Lower leg skin (tissue), 4 donors: ENCODE measurements around the gene ZNF578. TPM values are rescaled to one million over a fixed set of nuclear protein-coding genes. Genes with fewer than 3 reads are reported as not detected.
"Not testable (repeated sequence)": the region's sequence is repeated elsewhere in the genome, so short reads cannot be mapped to it uniquely, and the experiment has no call there.

Experiments used
- DNase-seq, 2 donors: peaks; one replicate each; pipeline ENCODE4 v3.0.0-alpha.2; 2019; ENCODE audit warnings: low spot score in 2 of 2
- H3K4me3 ChIP-seq: fragments of 200-600 bp; sonication (generic); 2 replicates; pipeline ENCODE4 v1.5.1; 2017; ENCODE audit warnings: mild to moderate bottlenecking, low read depth; ENCODE audit not compliant: poor library complexity, severe bottlenecking
- CTCF ChIP-seq, 3 donors: fragments of 450-650 bp; IDR thresholded peaks; one replicate each; pipeline ENCODE4 v1.5.1; 2016; ENCODE audit warnings: antibody characterized with exemption in 3 of 3, mild to moderate bottlenecking in 3 of 3, moderate library complexity in 2 of 3
- POLR2A ChIP-seq, 2 donors: fragments of 450-650 bp; IDR thresholded peaks; one replicate each; pipeline ENCODE4 v1.6.1; 2016 to 2017; ENCODE audit warnings: antibody characterized with exemption in 2 of 2, mild to moderate bottlenecking in 1 of 2, moderate library complexity in 1 of 2
- WGBS, 2 donors: methylation state at CpG; one replicate each; pipeline ENCODE4 v1.1.5; 2018; 5-methylcytosine and 5-hydroxymethylcytosine counted together
- intact Hi-C: fragments of 100-400 bp; cut with DNase I; formaldehyde crosslinking; loops from one replicate; pipeline ENCODE4 v1.15.0; 2023; ENCODE audit warnings: low total_unique reads
- total RNA-seq, 4 donors: library from RNA; depleted of rRNA; stranded (reverse); fragments of >200 nt; gene quantifications; one replicate each; pipeline ENCODE4 v1.1.0, GENCODE V29; 2016

ZNF578 gene
- total RNA-seq, 4 donors from 2014 or later = 0.56 to 1.1 TPM; not detected in 2

GRCh38 chr19:52524086-52524485, 70.7 kb downstream of the ZNF578 start:
- intact Hi-C loops = no loop called here
- 87 to 88% methylated on average over 20 of the region's 20 CpGs for WGBS, 2 donors

GRCh38 chr19:52527134-52527955, 74.0 kb downstream of the ZNF578 start, which contains the start of gene ZNF808:
Gene ZNF808, plus strand, starts transcription at chr19:52527668. Its CDS starts 15,617 bp downstream, at chr19:52543285.
- WGBS, 2 donors = 0 to 1% methylated on average over 33 to 48 of the region's 54 CpGs
- peak within 1 kb of the TSS; percentile 72 for H3K4me3 ChIP-seq
- DNase-seq = peak; percentile 95 to 99
- TF ChIP-seq POLR2A (IDR thresholded peaks at IDR 0.05) (no peak), CTCF (IDR thresholded peaks at IDR 0.05) (peak in 1 of 3 donors; percentile 56)
- intact Hi-C loops = no loop called here

More at GRCh38 chr19:52524086-52524485, 70.7 kb downstream of the ZNF578 start:
- DNase-seq = no peak
- no peak for TF ChIP-seq POLR2A (IDR thresholded peaks at IDR 0.05)
- TF ChIP-seq CTCF (IDR thresholded peaks at IDR 0.05) = no peak
- H3K4me3 ChIP-seq = no peak overlapping the region

- no peak for DNase-seq
- TF ChIP-seq CTCF (IDR thresholded peaks at IDR 0.05) (no peak), POLR2A (IDR thresholded peaks at IDR 0.05) (no peak)
- intact Hi-C loops = no loop called here
Measured at GRCh38 chr19:52527956-52528351, 74.6 kb downstream of the ZNF578 start.

GRCh38 chr19:52532480-52532879, 79.1 kb downstream of the ZNF578 start:
- no peak overlapping the region for H3K4me3 ChIP-seq
- 91 to 92% methylated on average over 2 of the region's 2 CpGs for whole genome bisulfite sequencing, 2 donors
- TF ChIP-seq POLR2A (IDR thresholded peaks at IDR 0.05) (no peak), CTCF (IDR thresholded peaks at IDR 0.05) (no peak)
- no peak for DNase-seq
- intact Hi-C loops = no loop called here

More at GRCh38 chr19:52527956-52528351, 74.6 kb downstream of the ZNF578 start:
- WGBS, 2 donors = 1% methylated on average over 24 to 25 of the region's 25 CpGs
- H3K4me3 ChIP-seq = peak overlapping the region; percentile 72

- peak in 1 of 2 donors; percentile 36 for DNase-seq
- TF ChIP-seq POLR2A (IDR thresholded peaks at IDR 0.05) = no peak
- TF ChIP-seq CTCF (IDR thresholded peaks at IDR 0.05) = no peak
- H3K4me3 ChIP-seq = no peak overlapping the region
- intact Hi-C loops = no loop called here
- 63 to 71% methylated on average over 5 of the region's 5 CpGs for WGBS, 2 donors
Measured at GRCh38 chr19:52533901-52534300, 80.5 kb downstream of the ZNF578 start.

- H3K4me3 ChIP-seq, intact Hi-C loops: not testable (repeated sequence)
- 5 to 6% methylated on average over 14 to 15 of the region's 15 CpGs for WGBS, 2 donors
- peak in 1 of 2 donors; percentile 82 for DNase-seq
Measured at GRCh38 chr19:52535385-52535770, 82.0 kb downstream of the ZNF578 start.
